ACHN (cell line): ENCODE data around the gene SLC2A6.

Experiments
- DNase-seq: peaks from one replicate; pipeline ENCODE4 v3.0.0-alpha.2; 2015
- in situ Hi-C: cut with HindIII; loops from 2 replicates; pipeline ENCODE4 v1.10.0; 2017; ENCODE audit warnings: low sequenced_read_pairs, low pct_ligation_motif_present, low pct_unique_long_range_greater_than_20kb

Gene SLC2A6

GRCh38 chr9:133468777-133469421 is 10.0 kb downstream of the SLC2A6 start:
- in situ Hi-C loops = no loop called here
- no peak for DNase-seq

GRCh38 chr9:133468374-133468773 is 10.5 kb downstream of the SLC2A6 start:
- no peak for DNase-seq
- in situ Hi-C loops = no loop called here

DNA sequence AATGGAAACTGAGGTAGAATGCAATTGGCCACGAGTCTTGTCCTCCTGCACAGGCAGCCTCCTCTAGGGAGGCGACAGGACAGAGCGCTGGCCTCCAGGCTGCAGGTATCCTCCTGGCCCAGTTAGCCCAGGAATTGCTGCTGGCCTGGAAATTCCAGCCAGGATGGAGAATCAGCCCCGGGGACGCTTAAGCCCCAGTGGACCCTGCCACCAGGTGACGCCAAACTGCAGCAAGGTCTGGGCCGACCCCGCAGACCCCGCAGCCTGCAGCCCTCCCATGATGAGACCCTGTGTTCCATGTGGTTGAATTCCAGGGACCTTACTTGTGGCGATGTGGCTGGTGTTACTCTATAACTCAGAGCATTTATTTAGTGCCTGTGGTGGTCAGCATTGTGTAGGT is 11.8 kb downstream of the SLC2A6 start:
- in situ Hi-C loops = no loop called here
- DNase-seq = no peak

- no peak for DNase-seq
- in situ Hi-C loops = no loop called here
Observed at GRCh38 chr9:133465984-133466383, 12.9 kb downstream of the SLC2A6 start.

- no peak for DNase-seq
- in situ Hi-C loops = no loop called here
Observed at GRCh38 chr9:133464638-133465037, 14.3 kb downstream of the SLC2A6 start.

DNA sequence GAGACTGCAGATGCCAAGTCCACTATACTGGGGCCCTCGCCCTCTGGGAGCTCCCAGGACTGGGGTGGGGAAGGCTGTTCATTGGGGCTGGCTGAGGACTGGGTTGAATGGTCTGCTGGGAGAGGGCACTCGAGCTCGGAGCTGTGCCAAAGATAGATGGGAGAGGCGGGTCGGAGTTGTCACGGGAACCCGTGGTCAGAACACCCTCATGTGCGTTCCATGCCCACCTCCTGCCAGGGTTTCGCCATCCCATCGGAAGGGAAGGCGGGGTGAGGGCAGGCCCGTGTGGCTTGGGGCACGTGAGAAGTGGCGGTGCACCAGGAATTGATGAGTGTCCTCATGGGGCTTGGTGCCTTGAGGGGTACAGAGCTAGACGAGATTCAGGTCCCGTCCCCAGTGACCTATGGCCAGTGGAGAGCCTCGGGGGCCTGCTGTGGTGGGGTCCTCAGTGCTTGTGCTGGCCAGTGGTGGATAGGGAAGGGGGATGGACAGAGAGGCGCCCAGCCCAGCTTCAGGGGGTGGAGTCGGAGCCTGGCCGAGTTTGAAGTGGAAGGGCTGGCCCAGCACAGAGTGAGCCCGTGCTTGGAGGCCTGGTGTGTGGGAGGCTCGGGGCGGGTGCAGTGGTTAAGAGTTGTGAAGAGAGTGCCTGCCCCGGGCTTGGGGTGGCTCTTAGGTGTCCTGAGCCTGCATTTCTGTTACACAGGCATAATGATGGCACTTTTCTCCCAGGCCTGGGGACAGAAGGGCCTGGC is 14.9 kb downstream of the SLC2A6 start:
- in situ Hi-C loops = no loop called here
- DNase-seq = no peak

GRCh38 chr9:133463234-133463863 is 15.6 kb downstream of the SLC2A6 start:
- in situ Hi-C loops = no loop called here
- no peak for DNase-seq

DNA sequence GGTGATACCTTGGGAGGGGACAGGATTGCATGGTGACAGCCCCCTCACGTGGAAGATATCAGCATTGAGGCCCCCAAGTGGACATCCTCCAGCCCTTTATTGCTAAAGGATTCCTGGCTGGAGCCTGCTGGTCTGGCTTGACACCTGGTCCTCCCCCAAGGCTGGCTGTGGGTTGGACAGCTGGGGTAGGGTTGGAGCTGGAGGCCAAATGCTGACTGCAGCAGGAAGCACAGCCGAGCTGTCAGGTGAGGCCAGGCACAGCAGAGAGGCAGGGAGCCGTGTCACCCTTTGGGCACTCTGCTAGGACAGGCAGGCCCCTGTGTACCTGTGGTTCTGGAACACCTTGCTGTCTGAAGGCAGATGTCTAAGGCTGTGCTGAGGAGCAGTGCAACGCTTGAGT is 16.9 kb downstream of the SLC2A6 start:
- in situ Hi-C loops = no loop called here
- DNase-seq = no peak

DNA sequence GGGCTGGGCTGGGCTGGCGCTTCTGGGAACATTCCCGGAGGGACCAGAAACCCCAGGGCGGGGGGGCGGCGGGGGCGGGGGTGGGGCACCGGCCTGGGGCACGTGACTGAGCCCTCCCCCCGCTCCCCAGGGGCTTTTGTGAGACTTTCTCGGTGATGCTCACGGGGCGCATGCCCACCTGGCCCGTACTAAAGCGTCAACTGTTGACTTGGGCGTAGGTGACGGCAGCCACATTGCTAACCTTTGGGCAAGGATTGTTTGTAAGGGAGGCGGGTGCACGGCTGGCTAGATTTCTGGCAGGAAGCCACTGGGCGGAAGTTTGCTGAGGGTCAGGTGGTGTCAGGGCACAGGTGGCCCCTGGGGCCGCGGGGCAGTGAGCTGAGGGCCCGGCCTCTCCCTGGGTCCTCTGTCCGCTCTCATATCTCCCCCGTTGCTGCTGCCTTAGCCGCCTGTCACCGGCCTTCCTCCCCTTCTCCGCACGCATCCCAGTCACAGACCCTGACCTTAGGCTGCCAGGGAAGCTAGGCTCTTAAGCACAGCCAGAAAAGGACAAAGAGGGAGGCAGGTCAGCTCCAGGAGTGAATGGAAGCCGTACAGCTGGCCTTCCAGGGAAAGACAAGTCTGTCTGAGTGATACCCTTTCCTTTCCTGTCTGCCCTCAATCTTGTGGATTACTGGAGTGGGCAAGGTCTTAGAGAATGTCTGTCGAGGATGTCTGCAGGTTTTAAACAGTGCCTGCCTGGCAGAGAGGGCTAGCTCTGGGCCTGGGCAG is 18.3 kb downstream of the SLC2A6 start:
- DNase-seq = peak; percentile 17
- in situ Hi-C loops = no loop called here

DNA sequence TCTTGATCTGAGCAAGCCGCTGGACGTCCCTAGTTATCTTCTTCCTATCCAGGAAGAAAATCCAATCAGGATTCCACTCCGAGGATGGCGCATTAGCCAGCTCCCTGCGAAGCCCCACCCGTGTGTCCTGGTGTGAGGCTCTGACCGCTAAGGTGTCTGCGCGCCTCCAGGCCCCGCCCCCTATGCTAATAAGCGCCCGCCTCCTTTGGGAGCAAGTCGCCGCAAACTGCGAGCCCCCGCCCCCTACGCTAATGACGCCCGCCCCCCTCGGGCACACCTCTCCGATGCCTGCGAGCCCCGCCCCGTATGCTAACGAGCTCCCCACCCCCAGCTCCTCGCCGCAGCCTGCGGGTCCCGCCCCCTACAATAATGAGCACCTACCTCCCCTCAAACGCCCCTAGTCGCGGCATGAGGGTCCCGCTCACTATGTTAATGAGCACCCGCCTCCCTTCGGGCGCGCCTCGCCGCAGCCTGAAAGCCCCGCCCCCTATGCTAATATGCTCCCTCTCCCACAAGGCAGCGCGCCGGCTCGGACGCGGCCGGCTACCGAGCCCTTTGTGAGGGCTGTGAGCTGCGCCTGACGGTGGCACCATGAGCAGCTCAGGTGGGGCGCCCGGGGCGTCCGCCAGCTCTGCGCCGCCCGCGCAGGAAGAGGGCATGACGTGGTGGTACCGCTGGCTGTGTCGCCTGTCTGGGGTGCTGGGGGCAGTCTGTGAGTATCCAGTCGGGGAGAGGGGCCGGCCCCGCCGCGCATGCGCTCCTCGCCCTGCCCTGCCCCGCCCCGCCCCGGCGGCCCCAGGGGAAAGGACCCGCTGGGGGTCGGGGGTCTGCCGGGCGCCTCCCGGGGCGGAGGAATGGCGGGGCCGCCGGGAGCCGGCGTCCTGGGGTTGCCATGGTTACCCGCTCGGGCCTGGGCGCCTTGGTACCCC is 19.2 kb downstream of the SLC2A6 start, which contains the start of gene CACFD1:
Gene CACFD1, plus strand, starts transcription at position 503 of the 929 bp plus-strand sequence. Its CDS starts 89 bp downstream, at position 592.
- in situ Hi-C loops = no loop called here
- peak; percentile 90 for DNase-seq

DNA sequence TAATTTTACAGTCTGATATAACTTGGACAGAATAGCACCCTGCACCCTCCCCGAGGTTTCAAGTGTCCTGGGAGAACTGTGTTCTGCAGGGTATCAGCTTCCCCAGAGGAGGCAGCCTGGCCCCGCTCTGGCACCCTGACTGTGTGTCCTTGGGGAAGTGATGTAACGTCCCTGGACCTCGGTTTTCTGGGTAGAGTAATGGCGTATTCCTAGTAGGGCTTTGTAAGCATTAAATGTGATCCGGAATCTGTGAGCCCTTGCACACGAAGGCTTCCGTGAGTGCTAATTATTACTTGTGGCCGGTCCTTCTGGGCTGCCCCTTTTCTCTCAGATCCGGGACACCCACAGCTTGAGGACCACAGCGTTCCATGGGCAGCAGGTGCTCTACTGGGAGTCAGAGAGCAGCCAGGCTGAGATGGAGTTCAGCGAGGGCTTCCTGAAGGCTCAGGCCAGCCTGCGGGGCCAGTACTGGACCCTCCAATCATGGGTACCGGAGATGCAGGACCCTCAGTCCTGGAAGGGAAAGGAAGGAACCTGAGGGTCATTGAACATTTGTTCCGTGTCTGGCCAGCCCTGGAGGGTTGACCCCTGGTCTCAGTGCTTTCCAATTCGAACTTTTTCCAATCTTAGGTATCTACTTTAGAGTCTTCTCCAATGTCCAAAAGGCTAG is 20.1 kb downstream of the SLC2A6 start:
- no peak for DNase-seq
- in situ Hi-C loops = no loop called here

GRCh38 chr9:133457748-133458147 is 21.2 kb downstream of the SLC2A6 start:
- in situ Hi-C loops = no loop called here
- DNase-seq = no peak

DNA sequence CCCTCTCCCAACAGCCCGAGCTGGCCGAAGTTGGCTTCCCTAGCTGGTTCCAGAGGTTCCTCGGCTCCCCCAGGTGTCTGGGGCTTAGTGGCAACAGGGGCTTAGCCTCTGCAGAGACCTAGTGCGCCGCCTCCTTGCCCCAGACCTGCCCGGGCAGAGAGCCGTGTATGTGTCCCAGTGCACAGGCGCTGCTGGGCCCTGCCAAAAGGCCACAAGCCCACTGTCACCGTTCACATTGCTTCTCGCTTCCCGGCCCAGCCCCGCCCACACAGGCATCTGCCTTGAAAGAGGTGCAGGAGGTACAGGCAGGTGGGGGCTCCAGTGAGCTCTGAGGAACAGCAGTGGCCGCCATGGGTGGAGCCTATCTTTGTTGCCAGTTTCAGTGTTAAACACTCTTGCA is 21.7 kb downstream of the SLC2A6 start:
- no peak for DNase-seq

DNA sequence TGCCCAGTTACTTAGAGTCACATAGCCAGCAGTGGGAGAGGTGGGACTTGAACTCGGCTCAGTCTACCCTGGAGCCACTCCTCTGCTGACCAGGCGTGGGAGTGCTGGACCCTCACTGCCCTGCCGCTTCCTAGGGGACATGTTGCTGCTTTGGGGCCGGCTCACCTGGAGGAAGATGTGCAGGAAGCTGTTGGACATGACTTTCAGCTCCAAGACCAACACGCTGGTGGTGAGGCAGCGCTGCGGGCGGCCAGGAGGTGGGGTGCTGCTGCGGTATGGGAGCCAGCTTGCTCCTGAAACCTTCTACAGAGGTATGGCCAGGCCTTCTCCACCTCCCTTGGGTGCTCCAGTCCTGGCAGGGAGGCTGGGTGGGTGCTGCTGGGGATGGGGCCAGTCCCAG is 22.5 kb downstream of the SLC2A6 start:
- in situ Hi-C loops = no loop called here

More for the DNA sequence above, 21.7 kb downstream of the SLC2A6 start:
- in situ Hi-C loops = no loop called here

DNA sequence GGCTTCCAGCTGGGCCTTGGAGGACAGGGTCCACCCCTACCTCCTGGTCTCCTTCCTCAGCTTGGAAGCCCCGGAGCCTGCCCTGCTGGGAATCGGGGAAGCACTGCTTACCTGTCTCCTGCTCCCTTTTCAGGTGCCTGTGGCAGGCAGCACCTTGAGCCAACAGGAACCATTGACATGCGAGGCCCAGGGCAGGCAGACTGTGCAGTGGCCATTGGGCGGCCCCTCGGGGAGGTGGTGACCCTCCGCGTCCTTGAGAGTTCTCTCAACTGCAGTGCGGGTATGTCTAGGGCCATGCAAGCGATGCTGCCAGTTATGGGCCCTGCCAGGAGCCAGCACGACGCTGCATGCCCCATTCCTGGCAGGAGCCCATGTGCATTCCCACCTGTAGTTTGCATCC is 23.0 kb downstream of the SLC2A6 start:
- no peak for DNase-seq
- in situ Hi-C loops = no loop called here

More for the DNA sequence above, 22.5 kb downstream of the SLC2A6 start:
- no peak for DNase-seq

DNA sequence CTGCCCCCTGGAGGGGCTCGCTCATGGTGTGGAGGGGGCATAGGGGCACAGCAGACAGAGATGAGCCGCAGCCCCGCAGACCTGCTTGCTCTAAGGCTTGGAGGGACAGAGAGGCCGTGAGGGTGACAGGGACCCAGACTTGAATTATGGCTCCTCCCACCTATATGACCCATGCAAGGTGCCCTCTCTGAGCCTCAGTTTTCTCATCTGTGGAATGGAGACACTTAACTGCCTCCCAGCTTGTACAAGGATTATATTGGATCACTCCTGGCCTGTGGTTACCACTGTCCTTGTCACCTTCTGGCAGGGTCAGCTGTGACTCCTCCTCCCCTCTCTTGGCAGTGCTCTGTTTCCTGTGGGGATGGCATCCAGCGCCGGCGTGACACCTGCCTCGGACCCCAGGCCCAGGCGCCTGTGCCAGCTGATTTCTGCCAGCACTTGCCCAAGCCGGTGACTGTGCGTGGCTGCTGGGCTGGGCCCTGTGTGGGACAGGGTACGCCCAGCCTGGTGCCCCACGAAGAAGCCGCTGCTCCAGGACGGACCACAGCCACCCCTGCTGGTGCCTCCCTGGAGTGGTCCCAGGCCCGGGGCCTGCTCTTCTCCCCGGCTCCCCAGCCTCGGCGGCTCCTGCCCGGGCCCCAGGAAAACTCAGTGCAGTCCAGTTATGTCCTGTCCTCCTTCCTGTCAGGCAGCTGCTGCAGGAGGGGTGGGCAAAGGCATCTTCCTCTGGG is 23.8 kb downstream of the SLC2A6 start:
- in situ Hi-C loops = no loop called here
- no peak for DNase-seq

DNA sequence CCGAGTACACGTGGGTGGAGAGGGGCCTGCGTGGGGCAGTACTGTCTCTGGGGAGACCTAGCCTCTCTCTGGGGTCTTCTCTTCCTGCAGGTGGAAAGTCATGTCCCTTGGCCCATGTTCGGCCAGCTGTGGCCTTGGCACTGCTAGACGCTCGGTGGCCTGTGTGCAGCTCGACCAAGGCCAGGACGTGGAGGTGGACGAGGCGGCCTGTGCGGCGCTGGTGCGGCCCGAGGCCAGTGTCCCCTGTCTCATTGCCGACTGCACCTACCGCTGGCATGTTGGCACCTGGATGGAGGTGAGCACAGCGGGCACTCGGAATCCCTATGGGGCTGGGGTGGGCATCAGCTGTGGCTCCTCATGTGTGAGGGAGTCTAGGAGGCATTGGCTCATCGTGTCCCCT is 24.6 kb downstream of the SLC2A6 start:
- DNase-seq = no peak
- in situ Hi-C loops = no loop called here
